ENCODE measurements around the gene ARL13B. TPM values are rescaled to one million over a fixed set of nuclear protein-coding genes. Genes with fewer than 3 reads are reported as not detected.
A peak's percentile ranks its signal among the peaks of the same experiment; 100 is the strongest.

The ARL13B gene
- polyA plus RNA-seq (2012; rRNA removed), result 4.9 and 6.4 TPM in 2 replicates
- polyA plus RNA-seq (2012; cell fraction: cytosol; rRNA removed), result 5.4 and 7.2 TPM in 2 replicates
- polyA plus RNA-seq (2012; cell fraction: nucleus; rRNA removed), result 5.2 and 5.9 TPM in 2 replicates

DNA sequence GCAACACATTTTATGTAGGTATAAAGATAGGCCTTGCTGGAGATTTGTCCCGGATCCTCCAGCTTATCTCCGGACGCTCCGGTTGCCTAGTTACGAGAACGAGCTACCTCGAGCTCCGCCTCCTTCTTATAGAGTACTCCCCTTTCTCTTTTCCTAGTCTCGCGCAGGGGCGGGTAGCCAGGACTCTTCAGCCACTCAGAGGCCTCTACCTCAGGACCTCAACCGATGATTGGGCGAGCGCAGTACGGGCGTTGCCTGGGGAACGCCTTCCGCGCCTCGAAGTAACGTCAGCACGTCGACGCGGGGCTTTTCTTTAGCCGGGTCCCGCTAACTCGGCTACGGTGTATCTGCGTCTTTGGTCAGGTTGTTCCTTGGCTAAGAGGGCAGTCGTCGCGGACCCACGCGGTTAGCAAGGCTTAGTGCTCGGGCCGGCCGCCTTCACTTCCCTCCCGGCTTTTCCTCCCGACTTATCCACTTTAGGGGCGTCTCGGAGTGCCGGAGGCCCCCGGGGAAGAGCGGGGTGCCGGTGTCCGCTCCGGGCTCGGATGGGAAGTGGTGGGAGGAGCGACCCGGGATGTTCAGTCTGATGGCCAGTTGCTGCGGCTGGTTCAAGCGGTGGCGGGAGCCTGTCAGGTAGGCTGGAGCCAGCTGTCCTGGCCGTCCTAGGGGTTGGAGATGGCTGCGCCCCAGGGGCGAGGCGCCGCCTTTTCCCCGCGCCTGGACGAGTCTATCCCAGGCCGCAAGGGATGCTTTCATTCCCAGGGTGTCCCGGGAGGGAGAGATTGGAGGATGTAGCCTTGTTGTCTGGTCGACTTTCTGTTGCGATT is at the start of gene ARL13B:
Gene ARL13B (plus strand): TSS at position 306 of the 827 bp plus-strand sequence. CDS start 269 bp downstream, at position 575.
- H3K79me2 ChIP-seq (ENCODE audit: insufficient read depth), result peaks cover 44% of the 10 kb centered on the region
- peak within 1 kb of the TSS; percentile 89 to 91 for H3K4me3 ChIP-seq (ENCODE audit: low read depth in 2 of 2, low read length in 1 of 2)
- ChIA-PET POLR2A (interaction anchor here (0.6 kb wide), 1 partner anchor 9 kb away, joined by 3 read pairs; no protein-coding TSS in a partner anchor), CTCF (interaction anchor here (0.6 to 1.8 kb wide), 2 partner anchors 14 to 25 kb away, joined by 3 to 5 read pairs; no protein-coding TSS in a partner anchor)
- H2AFZ ChIP-seq (ENCODE audit: low read depth), result peak within 1 kb of the TSS; percentile 100
- DNase-seq, result peak; percentile 92
- peak within 1 kb of the TSS; percentile 86 for H3K4me2 ChIP-seq
- H3K9ac ChIP-seq, result peak within 1 kb of the TSS; percentile 79
- H3K36me3 ChIP-seq (replicated peaks in 1 of 2; ENCODE audit: control insufficient read depth in 1 of 2, insufficient read depth in 2 of 2, low read length in 1 of 2), result no peaks in the 10 kb centered on the region
- H3K9me2 ChIP-seq, result no peaks in the 10 kb centered on the region
- H3K27me3 ChIP-seq (ENCODE audit: insufficient read depth), result no peaks in the 10 kb centered on the region
- 0% methylated on average over 41 of the region's 66 CpGs for whole genome bisulfite sequencing (ENCODE audit: low lambda C conversion rate)
- H3K27ac ChIP-seq (ENCODE audit: low read depth in 2 of 2, low read length in 1 of 2), result peak within 1 kb of the TSS; percentile 89 to 92
- peaks cover 8% of the 10 kb centered on the region for H3F3A ChIP-seq (replicated peaks; ENCODE audit: insufficient read depth)
- no peaks in the 10 kb centered on the region for H3K9me3 ChIP-seq
- peaks cover 4 to 9% of the 10 kb centered on the region in 2 experiments; a peak in 3 of 4 replicates for H3K4me1 ChIP-seq (ENCODE audit: control insufficient read depth in 1 of 2, insufficient read depth in 2 of 2, low read depth in 1 of 2, low read length in 1 of 2)
- H4K20me1 ChIP-seq (ENCODE audit: insufficient read depth), result no peaks in the 10 kb centered on the region
- no peak for TF ChIP-seq MEF2A (IDR thresholded peaks at IDR 0.05; ENCODE audit: borderline replicate concordance, low read depth)
- TF ChIP-seq GABPA (IDR thresholded peaks at IDR 0.05; ENCODE audit: low read depth), result no peak
- TF ChIP-seq TEAD4 (IDR thresholded peaks at IDR 0.05; ENCODE audit: borderline replicate concordance, insufficient read depth), result no peak
- no peak for TF ChIP-seq YY1 (IDR thresholded peaks at IDR 0.05; ENCODE audit: low read depth)
- TF ChIP-seq TAF1 (IDR thresholded peaks at IDR 0.05; ENCODE audit: borderline replicate concordance, low read depth, low read length), result peak; percentile 39; the same call in 1 of the 2 replicates
- TF ChIP-seq CHD2 (IDR thresholded peaks at IDR 0.05; ENCODE audit: low read length, partially characterized antibody), result peak; percentile 88
- TF ChIP-seq RFX5 (IDR thresholded peaks at IDR 0.05; ENCODE audit: low read length), result peak; percentile 82
- TF ChIP-seq FOSL2 (IDR thresholded peaks at IDR 0.05; ENCODE audit: borderline replicate concordance, low read depth), result no peak
- no peak for TF ChIP-seq FOXM1 (IDR thresholded peaks at IDR 0.05; ENCODE audit: low read depth)
- no peak for TF ChIP-seq MAX (IDR thresholded peaks at IDR 0.05; ENCODE audit: low read depth)
- no peak for TF ChIP-seq NFIC (IDR thresholded peaks at IDR 0.05; ENCODE audit: borderline replicate concordance)
- TF ChIP-seq PBX3 (IDR thresholded peaks at IDR 0.05), result no peak
- no peak for TF ChIP-seq TCF12 (IDR thresholded peaks at IDR 0.05)
- peak; percentile 76 for TF ChIP-seq NRF1 (IDR thresholded peaks at IDR 0.05; ENCODE audit: low read depth, low read length)
- no peak for TF ChIP-seq GATA2 (CRISPR knock-in tag; IDR thresholded peaks at IDR 0.05)
- no peak for TF ChIP-seq RAD21 (IDR thresholded peaks at IDR 0.05; ENCODE audit: low read length)
- TF ChIP-seq ELF1 (IDR thresholded peaks at IDR 0.05), result peak; percentile 33; the same call in 1 of the 2 replicates
- TF ChIP-seq SMC3 (IDR thresholded peaks at IDR 0.05; ENCODE audit: low read depth, low read length), result no peak
- TF ChIP-seq, protein P1, sequence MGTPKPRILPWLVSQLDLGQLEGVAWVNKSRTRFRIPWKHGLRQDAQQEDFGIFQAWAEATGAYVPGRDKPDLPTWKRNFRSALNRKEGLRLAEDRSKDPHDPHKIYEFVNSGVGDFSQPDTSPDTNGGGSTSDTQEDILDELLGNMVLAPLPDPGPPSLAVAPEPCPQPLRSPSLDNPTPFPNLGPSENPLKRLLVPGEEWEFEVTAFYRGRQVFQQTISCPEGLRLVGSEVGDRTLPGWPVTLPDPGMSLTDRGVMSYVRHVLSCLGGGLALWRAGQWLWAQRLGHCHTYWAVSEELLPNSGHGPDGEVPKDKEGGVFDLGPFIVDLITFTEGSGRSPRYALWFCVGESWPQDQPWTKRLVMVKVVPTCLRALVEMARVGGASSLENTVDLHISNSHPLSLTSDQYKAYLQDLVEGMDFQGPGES (IDR thresholded peaks at IDR 0.05; ENCODE audit: low read depth, low read length), result peak; percentile 56
- TF ChIP-seq SIN3A (IDR thresholded peaks at IDR 0.05; ENCODE audit: borderline replicate concordance, low read depth, low read length), result peak; percentile 78; the same call in 1 of the 2 replicates
- peak; percentile 84 for TF ChIP-seq POLR2AphosphoS5 (IDR thresholded peaks at IDR 0.05; ENCODE audit: low read depth, low read length)
- no peak for TF ChIP-seq CTCF (IDR thresholded peaks at IDR 0.05)
- no peak for TF ChIP-seq JUND (IDR thresholded peaks at IDR 0.05)
- no peak for TF ChIP-seq RCOR1 (IDR thresholded peaks at IDR 0.05; ENCODE audit: low read length)
- no peak for TF ChIP-seq EZH2phosphoT487 (IDR thresholded peaks at IDR 0.05; ENCODE audit: borderline replicate concordance, low read depth)
- TF ChIP-seq, protein P2, sequence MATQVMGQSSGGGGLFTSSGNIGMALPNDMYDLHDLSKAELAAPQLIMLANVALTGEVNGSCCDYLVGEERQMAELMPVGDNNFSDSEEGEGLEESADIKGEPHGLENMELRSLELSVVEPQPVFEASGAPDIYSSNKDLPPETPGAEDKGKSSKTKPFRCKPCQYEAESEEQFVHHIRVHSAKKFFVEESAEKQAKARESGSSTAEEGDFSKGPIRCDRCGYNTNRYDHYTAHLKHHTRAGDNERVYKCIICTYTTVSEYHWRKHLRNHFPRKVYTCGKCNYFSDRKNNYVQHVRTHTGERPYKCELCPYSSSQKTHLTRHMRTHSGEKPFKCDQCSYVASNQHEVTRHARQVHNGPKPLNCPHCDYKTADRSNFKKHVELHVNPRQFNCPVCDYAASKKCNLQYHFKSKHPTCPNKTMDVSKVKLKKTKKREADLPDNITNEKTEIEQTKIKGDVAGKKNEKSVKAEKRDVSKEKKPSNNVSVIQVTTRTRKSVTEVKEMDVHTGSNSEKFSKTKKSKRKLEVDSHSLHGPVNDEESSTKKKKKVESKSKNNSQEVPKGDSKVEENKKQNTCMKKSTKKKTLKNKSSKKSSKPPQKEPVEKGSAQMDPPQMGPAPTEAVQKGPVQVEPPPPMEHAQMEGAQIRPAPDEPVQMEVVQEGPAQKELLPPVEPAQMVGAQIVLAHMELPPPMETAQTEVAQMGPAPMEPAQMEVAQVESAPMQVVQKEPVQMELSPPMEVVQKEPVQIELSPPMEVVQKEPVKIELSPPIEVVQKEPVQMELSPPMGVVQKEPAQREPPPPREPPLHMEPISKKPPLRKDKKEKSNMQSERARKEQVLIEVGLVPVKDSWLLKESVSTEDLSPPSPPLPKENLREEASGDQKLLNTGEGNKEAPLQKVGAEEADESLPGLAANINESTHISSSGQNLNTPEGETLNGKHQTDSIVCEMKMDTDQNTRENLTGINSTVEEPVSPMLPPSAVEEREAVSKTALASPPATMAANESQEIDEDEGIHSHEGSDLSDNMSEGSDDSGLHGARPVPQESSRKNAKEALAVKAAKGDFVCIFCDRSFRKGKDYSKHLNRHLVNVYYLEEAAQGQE (IDR thresholded peaks at IDR 0.05; ENCODE audit: low read depth, low read length), result no peak
- TF ChIP-seq FOXJ3 (CRISPR knock-in tag; IDR thresholded peaks at IDR 0.05), result no peak

Measured in SK-N-SH (cell line).